NCI-H2081 treated with DMSO at 0.1 percent for 48 hours (cell line): ENCODE measurements around the gene ARX.

ENCODE experiments used
- DNase-seq: peaks from one replicate; lab custom pipeline; 2025; lab: John Stamatoyannopoulos, UW

Gene ARX

DNA sequence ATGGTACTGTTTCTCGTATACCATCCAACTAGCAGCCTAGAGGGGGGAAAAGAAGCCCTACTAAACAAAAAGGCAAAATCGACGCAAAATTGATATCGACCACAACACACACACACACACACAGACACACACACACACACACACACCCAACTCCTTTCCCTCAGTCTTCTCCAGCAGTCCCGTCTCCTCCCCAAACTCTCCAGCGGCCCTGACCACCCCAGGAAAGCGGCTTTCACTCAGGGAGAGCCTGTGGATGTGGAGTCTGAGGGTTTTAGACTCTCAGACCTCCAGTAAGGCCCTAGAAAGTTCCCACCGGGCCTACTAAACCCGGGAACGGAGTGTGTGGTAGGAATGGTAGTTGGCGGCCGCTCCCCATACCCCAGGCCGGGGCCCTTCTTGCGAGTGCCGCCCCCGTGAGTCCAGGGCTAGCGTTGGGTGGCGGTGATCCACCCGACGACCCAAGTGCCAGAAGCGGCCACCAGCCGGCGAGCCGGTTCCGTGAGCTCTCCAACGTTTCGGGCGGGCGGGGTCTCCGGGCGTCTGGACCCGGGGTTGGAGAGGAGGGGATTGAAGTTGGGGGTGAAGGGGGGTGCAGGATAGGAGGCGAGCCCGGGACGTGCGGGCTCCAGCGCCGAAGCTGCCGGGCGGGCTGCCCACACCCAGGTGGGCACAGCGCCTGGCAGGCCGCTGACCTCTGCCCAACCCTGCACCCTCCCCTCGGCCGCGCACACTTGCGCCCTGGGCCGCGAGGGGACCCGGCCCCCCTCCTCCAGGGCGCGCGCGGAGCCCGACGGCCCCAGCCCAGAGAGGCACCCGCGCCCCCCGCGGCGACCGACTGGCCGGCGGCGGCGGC, 13.7 kb downstream of the ARX start:
- DNase-seq: no peak

GRCh38 chrX:24999511-24999910, 16.3 kb downstream of the ARX start:
- DNase-seq: no peak

DNA sequence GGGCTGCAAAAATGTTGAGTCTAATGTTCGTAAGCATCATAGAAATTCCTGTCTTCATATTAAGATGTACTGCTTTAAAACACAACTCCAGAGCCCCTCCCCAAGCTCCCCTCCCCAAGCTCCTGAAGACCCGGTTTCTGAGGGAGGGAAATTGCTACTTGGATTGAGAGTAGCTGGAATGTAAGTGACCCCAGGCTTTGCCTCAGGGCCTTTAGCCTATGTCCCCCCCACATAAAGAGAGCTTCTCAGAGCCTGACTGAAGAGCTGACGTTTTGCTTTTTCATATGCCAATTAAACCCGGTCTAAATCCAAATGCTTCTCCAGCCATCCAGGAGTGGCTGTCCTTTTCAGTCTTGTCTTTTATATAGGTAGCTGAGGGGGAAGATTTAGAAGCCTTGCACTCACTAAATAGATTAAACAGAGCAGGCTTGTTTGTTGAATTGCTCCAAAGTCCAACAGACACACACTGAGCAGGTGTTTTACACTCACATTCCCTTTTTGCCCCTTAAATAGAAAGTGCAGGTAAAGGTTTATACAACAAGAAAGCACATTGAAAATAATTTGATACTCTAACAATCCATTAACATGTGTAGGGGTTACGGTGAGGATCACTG, 19.6 kb downstream of the ARX start:
- DNase-seq: no peak

DNA sequence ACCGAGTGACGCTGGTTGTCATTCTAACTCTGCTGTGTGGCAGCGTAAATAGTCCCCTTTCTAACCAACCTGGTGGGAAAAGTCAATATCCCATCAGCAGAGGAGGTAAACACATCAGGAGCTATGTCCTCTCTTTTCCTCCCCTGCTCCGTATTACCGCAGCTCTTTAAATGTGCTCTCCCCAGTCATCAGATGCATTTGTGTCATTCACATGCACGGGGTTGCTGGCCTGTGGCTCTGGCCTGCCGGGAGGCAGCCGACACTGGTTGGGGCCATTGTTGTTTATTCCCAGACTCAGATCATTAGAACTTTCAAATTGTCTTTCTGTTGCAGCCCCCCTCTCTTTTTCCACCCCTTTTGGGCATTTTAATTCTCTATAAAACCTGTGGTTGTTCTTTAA, 21.9 kb downstream of the ARX start:
- no peak for DNase-seq

DNA sequence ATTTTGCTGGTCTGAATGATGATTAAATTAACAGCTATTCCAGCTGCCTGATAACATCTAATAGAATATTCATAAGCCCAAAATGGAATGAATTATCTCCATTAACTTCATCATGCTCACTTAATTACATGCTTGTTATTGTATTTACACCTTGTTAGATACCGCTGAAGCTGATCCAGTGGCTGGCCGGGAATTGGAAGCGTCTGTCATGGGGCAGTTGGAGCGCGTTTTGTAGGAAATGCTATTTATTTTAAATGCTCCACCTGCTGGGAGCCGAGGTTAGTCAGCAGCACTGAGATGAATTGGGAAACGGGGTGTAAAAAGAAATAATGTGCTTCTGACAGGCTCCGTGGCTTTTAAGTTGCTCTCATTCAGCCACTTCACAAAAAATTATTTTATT, 25.2 kb downstream of the ARX start:
- peak; percentile 84 for DNase-seq

DNA sequence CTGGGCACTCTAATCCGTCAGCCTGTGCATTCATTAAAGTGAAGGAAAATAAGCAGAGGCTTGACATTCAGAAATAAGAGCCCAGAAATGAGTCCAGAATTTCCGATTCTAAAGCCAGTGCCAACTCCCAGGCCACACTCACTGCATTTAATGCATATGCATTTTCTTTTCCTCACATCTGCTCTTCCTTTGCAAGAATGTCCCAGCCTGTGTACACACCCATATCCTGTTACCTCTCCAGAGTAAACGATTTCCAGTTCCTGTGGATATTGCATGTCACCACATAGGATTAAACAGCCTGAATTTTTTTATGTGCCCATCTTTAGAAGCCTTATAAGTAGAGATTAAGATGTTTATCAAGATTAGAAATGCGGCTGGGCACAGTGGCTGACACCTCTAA, 27.5 kb downstream of the ARX start:
- no peak for DNase-seq

GRCh38 chrX:24987731-24988130, 28.0 kb downstream of the ARX start:
- no peak for DNase-seq

- no peak for DNase-seq
These were observed 30.6 kb downstream of the ARX start for GRCh38 chrX:24985120-24985519.

DNA sequence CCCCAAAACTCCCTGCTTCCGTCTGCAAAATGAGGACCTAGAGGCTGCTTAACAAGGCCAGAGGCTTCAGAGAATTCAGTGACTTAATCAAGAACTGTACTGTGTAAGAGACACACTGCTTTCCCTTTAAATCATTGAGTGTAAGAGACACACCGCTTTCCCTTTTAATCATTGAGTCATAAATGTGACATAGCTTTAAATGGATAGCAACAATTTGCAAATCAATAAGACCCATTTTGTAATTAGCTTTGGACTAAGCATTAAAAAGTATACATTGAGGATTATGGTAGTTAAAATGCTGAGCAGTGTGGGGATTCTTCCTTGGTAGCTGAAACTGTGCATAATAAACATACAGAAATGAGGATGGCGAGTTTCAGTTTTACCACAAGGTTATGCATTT, 31.8 kb downstream of the ARX start:
- DNase-seq: no peak

DNA sequence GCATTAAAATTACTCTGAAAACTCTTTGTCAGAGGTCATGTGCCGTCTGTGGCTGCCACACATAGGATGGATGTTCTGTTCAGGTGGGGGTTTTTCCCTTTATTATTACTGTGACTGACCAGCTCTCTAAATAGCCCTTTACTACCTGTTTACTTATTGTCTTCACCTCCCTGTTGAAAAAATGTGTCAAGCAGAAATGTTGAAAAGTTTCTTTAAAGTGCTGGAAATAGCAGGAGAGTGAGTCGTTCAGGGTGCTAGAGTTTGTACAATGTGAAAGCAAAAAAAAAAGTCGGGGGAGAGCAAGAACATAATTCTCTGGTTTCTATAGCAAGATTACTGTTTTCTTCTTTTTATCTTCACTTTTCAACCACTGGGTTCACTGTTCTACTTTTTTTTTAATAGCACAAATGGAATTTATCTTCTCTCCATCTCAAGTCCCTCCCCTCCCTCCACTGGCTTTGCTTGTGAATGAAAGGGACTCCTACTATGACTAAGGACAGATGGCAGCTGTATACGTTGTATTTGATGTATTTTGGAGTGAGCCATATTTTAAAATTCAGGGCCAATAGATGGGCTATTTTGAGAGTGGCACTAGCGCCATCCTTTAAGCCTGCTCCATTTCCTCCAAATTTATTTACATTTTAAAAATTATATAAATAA, 33.3 kb downstream of the ARX start:
- no peak for DNase-seq

GRCh38 chrX:24981030-24981429, 34.7 kb downstream of the ARX start:
- no peak for DNase-seq

DNA sequence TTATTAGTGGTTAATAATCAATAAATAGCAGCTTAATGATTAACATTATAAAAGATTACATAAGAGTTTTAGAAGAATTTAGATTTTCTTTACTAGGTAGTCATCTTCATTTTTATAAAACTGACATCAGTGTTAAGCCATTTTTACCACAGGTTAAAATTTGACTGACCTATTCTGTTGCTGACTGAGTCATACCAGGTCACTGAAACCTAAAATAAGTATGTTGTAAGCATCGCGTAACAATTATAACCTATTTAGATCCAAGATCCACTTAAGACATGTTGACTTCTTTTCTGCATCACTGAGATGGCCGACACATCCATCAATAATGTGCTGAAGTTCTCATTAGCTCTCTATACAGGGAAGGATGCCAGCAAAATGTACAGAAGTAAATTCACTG, 36.7 kb downstream of the ARX start:
- DNase-seq: no peak

DNA sequence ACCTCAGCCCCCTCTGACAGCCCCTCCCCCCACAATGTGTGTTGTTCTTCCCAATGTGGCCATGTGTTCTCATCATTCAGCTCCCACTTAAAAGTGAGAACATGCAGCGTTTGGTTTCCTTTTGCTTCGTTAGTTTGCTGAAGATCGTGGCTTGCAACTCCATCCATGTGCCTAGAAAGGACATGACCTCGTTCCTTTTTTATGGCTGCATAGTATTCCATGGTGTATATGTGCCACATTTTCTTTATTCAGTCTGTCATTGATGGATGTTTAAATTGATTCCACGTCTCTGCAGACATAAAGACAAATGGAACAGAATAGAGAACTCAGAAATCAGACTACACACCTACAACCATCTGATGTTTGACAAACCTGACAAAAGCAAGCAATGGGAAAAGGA, 46.0 kb downstream of the ARX start:
- no peak for DNase-seq

- no peak for DNase-seq
These were observed 50.4 kb downstream of the ARX start for GRCh38 chrX:24965372-24965771.

DNA sequence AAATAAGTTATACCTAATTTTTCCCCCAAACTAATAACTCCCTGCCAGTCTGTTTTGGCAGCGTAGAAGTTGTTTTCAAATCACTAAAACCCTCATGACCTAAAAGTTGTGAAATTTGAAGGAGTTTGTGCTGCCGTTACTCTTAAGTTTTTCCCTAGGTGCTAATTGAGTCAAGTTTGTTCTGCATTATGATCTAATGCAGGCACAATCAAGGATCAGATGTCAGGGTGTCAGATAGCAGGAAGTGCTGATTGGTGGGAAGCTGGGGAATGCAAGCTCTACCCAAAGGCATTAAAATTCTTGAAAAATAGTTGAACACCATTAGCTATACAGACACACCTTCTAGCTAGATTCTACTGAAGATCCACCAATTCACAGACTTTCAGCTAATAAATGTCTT, 51.9 kb downstream of the ARX start:
- no peak for DNase-seq

DNA sequence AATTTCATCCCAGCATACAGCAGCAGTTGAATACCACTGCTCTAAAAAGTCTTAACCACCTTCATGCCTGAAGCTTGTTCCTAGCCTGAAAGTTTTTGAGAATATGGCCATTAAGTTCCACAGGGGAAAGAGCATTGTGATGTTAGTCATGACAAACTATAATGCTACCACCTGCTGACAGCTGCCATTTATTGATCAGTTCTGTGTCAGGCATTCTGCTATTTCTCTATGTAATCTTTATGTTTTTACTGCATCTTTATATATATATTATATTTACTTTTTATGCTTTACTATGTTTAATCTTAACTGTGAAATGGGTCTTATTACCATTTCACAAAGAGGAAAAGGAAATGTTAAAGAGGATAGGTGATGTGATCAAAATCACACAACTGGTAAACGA, 54.0 kb downstream of the ARX start:
- DNase-seq: no peak

DNA sequence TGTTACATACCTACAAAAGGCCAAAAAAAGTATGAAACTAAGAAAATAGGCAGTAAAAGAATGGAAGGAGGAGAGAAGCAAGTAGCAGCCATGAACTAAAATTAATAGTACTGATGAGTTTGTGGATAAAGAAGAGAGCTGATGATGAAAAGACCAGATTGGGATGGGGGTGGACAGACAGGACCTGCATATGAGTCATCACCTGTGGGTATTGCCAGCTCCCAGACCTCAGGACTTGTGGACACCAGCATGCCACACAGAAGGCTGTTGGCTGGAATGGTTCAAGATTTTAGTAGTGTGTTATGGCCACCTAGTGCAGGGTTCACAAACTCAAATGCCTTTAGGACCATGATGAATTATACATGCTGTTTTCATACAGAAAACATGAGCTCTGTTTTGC, 58.9 kb downstream of the ARX start:
- no peak for DNase-seq

- no peak for DNase-seq
These were observed 60.3 kb downstream of the ARX start for GRCh38 chrX:24955372-24955930.

- DNase-seq: no peak
These were observed 61.0 kb downstream of the ARX start for GRCh38 chrX:24954732-24955131.
